Right lung (tissue), 5 donors: ENCODE measurements around the gene RHOBTB3. TPM values are rescaled to one million over a fixed set of nuclear protein-coding genes. Genes with fewer than 3 reads are reported as not detected.
"Not testable (repeated sequence)": the region's sequence is repeated elsewhere in the genome, so short reads cannot be mapped to it uniquely, and the experiment has no call there.

Experiments used
- DNase-seq, 2 donors: peaks; one replicate each; pipeline ENCODE4 v3.0.0-alpha.2; 2013
- polyA plus RNA-seq, 5 donors: library from polyadenylated mRNA; unstranded; fragments of 120-200 nt; gene quantifications; one replicate each; pipeline versions ENCODE4 v1.2.1 to v1.2.3, GENCODE V29; 2013; ENCODE audit warnings: inconsistent platforms in 1 of 5, low replicate concordance in 1 of 5; ENCODE audit not compliant: insufficient read length in 5 of 5, insufficient read depth in 1 of 5

The RHOBTB3 gene
- polyA plus RNA-seq, 5 donors: 38.8 to 71.9 (median 69.6) TPM

- not testable (repeated sequence) for DNase-seq
Observed at GRCh38 chr5:95836971-95837370, 105.8 kb downstream of the RHOBTB3 start.

GRCh38 chr5:95837492-95837891, 106.4 kb downstream of the RHOBTB3 start:
- no peak for DNase-seq

GRCh38 chr5:95838001-95838520, 106.9 kb downstream of the RHOBTB3 start:
- DNase-seq: no peak

DNA sequence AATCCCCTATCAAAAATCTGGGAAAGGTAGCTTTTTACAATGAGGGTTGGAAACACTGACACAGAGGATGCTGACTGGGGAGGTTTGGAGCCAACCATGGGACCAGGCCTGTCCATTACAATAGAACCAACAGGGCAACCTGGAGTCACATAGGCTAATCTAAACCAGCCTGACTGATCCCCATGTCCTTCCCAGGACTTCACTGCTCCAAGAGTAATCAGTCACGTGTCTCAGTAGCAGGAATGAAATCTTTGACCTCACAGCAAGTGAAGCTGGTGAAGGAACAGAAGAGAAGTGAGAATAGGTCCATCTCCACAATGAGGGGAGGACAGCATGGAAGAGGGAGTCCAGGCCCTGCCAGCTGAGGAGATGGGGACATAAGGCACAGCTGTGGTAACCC, 107.4 kb downstream of the RHOBTB3 start:
- DNase-seq: no peak

- DNase-seq: no peak
Observed at GRCh38 chr5:95839658-95840057, 108.5 kb downstream of the RHOBTB3 start.

GRCh38 chr5:95840956-95841705, 110.0 kb downstream of the RHOBTB3 start:
- no peak for DNase-seq

DNA sequence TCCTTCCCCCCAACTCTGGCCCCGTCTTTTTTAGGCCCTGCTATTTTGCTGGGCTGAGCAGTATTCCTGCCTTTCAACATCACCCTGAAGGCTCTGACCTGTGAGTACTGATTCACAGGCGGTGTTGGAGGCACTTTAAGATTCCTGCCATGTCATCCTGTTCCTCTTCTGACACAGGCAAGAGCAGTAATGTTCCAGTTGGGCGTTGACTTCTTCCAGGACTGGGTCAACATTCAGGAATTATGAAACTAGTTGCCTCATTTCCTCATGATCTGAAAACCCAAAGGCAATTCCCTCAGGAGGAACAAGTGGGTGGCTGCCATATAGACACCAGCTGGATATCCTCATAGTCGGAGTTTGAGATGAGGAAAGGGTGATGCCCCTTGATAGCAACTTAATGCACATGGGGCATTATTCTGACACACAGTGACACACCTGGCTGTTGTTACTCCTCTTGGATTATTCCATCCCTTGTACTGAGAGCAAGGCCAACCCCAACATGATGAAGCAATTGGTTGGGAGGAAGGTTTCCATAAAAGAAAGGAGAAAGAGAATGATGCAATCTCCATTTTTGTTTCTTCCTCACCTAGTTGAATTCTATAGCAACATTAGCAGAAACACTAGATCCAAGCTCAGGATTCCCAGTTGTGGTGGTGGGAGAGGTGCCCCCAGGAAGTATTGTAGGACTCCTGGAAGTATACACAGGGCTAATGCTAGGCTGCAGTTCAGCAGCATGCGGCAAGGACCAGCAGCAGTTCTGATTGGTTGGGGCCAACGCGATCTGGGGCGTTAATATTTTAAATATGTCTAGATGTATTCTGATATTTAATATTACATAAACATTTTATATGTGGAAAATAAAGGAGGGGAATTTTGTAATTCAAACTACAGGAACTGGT, 111.0 kb downstream of the RHOBTB3 start:
- no peak for DNase-seq

GRCh38 chr5:95842854-95843544, 111.9 kb downstream of the RHOBTB3 start:
- DNase-seq: no peak

DNA sequence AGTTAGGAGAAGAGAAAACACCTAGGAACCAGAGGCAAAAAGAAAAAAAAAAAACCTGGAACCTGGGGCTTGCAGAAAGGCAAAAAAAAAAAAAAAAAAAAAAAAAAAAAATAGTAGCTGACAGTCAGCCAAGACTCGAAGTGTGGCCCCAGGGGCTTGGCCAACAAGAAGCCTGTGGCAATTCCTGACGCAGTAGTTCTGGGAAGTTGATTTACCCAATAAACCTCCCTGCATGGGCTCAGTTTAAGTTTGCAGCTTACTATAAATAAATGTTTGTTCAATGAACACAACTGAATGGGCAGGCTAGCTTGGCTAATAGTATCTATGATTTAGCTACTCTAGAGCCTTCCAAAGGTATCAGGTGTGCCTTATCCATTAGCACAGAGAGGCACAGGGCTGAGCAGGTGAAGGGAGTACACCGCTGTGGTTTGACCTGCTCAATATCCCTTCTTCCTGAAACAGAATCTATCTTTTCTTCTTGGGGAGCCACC, 112.6 kb downstream of the RHOBTB3 start:
- DNase-seq: no peak

DNA sequence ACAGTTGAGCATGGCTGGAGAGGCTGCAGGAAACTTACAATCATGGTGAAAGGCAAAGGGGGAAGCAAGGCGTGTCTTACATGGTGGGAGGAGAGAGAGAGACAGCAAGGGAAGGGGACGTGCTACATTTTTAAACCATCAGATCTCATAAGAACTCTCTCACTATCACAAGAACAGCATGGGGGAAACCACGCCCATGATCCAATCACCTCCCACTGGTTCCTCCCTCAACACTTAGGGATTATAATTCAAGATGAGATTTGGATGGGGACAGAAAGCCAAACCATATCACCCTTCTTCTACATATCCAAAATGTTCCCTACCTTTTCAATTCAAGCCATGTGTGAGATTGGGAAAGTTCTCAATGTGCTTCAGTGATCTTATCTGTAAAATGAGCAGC, 114.3 kb downstream of the RHOBTB3 start:
- DNase-seq: no peak

Other genes with a start within 250 kb of the RHOBTB3 start
- 100 to 1,000 TPM in 2 of 5 donors, 10 to 100 TPM in 3; 64.7 to 130 (median 98.7) TPM for gene SKIC3, start 176.4 kb upstream of the RHOBTB3 start, polyA plus RNA-seq
- gene ARSK, start 176.2 kb upstream of the RHOBTB3 start, polyA plus RNA-seq: 10 to 100 TPM in 4 of 5 donors, 1 to 10 TPM in 1; 9.2 to 18.8 (median 13.6) TPM
- gene GPR150, start 111.2 kb upstream of the RHOBTB3 start, polyA plus RNA-seq: under 1 TPM in 2 of 5 donors, not detected in 3; 0.10 to 0.12 TPM
- 1 to 10 TPM; 3.4 to 9.7 (median 4.6) TPM for gene RFESD, start 84.6 kb upstream of the RHOBTB3 start, polyA plus RNA-seq
- 1 to 10 TPM in 4 of 5 donors, under 1 TPM in 1; 0.62 to 2.0 (median 1.7) TPM for gene SPATA9, start 48.3 kb upstream of the RHOBTB3 start, polyA plus RNA-seq
- gene GLRX, start 91.4 kb downstream of the RHOBTB3 start, polyA plus RNA-seq: 10 to 100 TPM; 21.8 to 32.7 (median 26.0) TPM
- gene ELL2, start 230.5 kb downstream of the RHOBTB3 start, polyA plus RNA-seq: 10 to 100 TPM; 16.4 to 27.1 (median 20.9) TPM